K562 (cell line): ENCODE data around the gene UBXN10. TPM values are rescaled to one million over a fixed set of nuclear protein-coding genes. Genes with fewer than 3 reads are reported as not detected.

Source experiments
- ATAC-seq: fragments of 200-7000 bp; cut with Tn5 transposase; 3 replicates; pipeline ENCODE4 v1.9.1; 2020; ENCODE audit warnings: moderate library complexity
- BruUV-seq: library from RNA; stranded (reverse); fragments of 400-500 nt; replicated peaks from 2 replicates; lab custom pipeline; 2021; lab: Mats Ljungman, UMichigan
- CTCF ChIA-PET: fragments of 300-600 bp; formaldehyde crosslinking; extraction: SDS; loops from one replicate; lab custom pipeline; 2021; ENCODE audit warnings: low intra/inter-chr PET ratio; lab: Yijun Ruan, JAX
- POLR2A ChIA-PET: fragments of 300-600, 350-650 bp; sonication (Branson Sonifier 250); formaldehyde crosslinking; extraction: SDS; loops from one replicate; lab custom pipeline; 2021; ENCODE audit warnings: antibody characterized with exemption, inconsistent platforms; lab: Yijun Ruan, JAX
- DNase-seq, 4 experiments: peaks; one replicate each; pipeline versions ENCODE4 v3.0.0 to v3.0.0-alpha.2; 2011 to 2018; ENCODE audit warnings: low spot score in 3 of 4, mixed read lengths in 3 of 4; ENCODE audit errors: extremely low read depth in 1 of 4
- FAIRE-seq: peaks from 2 replicates; lab custom pipeline; 2011; peaks lifted over from hg19 to GRCh38; lab: Jason Lieb, UNC
- H2AFZ ChIP-seq: 2 replicates; pipeline ENCODE4 v1.6.0; 2011; ENCODE audit warnings: low read depth, low read length, control low read depth, inconsistent platforms
- H3K27ac ChIP-seq: fragments of 200-600 bp; 3 replicates; pipeline ENCODE4 v1.8.0; 2011; ENCODE audit warnings: low read depth, mild to moderate bottlenecking, control low read depth, inconsistent platforms, low read length, moderate library complexity, mixed read lengths; ENCODE audit errors: extremely low read depth
- H3K27me3 ChIP-seq, 2 experiments: fragments of 300-600 bp in 1 of 2; 2 replicates in 1 of 2; 3 replicates in 1 of 2; pipeline versions ENCODE4 v1.6.0 to v1.8.0; 2011; ENCODE audit warnings: inconsistent platforms in 2 of 2, low read length in 2 of 2, mild to moderate bottlenecking in 1 of 2, mixed read lengths in 1 of 2, moderate library complexity in 1 of 2; ENCODE audit not compliant: control insufficient read depth in 2 of 2, insufficient read depth in 2 of 2
- H3K36me3 ChIP-seq: fragments of 300-600 bp; 3 replicates; pipeline ENCODE4 v1.8.0; 2011; ENCODE audit warnings: mild to moderate bottlenecking, low read length, inconsistent platforms; ENCODE audit not compliant: control insufficient read depth, insufficient read depth
- H3K4me1 ChIP-seq, 2 experiments: fragments of 200-600 bp in 1 of 2; replicated peaks in 1 of 2; 2 replicates in 1 of 2; 3 replicates in 1 of 2; pipeline versions ENCODE4 v1.5.1 to v1.8.0; 2011; ENCODE audit warnings: inconsistent platforms in 2 of 2, low read length in 2 of 2, mild to moderate bottlenecking in 1 of 2, mixed read lengths in 1 of 2, moderate library complexity in 1 of 2; ENCODE audit not compliant: control insufficient read depth in 2 of 2, insufficient read depth in 2 of 2
- H3K4me2 ChIP-seq: 2 replicates; pipeline ENCODE4 v1.6.1; 2011; ENCODE audit warnings: low read length, control low read depth, inconsistent platforms, mixed read lengths; ENCODE audit not compliant: insufficient read depth
- H3K4me3 ChIP-seq: fragments of 200-600 bp; sonication (generic), shearing (Covaris generic); 2 replicates; pipeline ENCODE4 v1.5.1; 2016; ENCODE audit warnings: control low read depth, inconsistent platforms
- H3K79me2 ChIP-seq: fragments of 200-600 bp; 3 replicates; pipeline ENCODE4 v1.8.0; 2011; ENCODE audit warnings: low read length, inconsistent platforms; ENCODE audit not compliant: control insufficient read depth, insufficient read depth
- H3K9ac ChIP-seq, 2 experiments: 2 replicates each; pipeline versions ENCODE4 v1.6.0 to v1.6.1; 2011; ENCODE audit warnings: low read depth in 2 of 2, low read length in 2 of 2, control low read depth in 1 of 2, inconsistent platforms in 1 of 2, mild to moderate bottlenecking in 1 of 2, mixed read lengths in 1 of 2; ENCODE audit not compliant: insufficient read depth in 1 of 2
- H3K9me1 ChIP-seq: one replicate; pipeline ENCODE4 v1.6.0; 2011; ENCODE audit warnings: inconsistent platforms, mild to moderate bottlenecking, low read length, moderate library complexity; ENCODE audit not compliant: control insufficient read depth, insufficient read depth
- H3K9me3 ChIP-seq: replicated peaks from 2 replicates; pipeline ENCODE4 v1.5.1; 2011; ENCODE audit warnings: low read depth, low read length, inconsistent platforms; ENCODE audit not compliant: control insufficient read depth, insufficient read depth
- H4K20me1 ChIP-seq: replicated peaks from 2 replicates; pipeline ENCODE4 v1.6.1; 2011; ENCODE audit warnings: low read length, inconsistent platforms, mixed read lengths; ENCODE audit not compliant: control insufficient read depth, insufficient read depth
- NRF1 ChIP-seq, 2 experiments: fragments of 450-650 bp; IDR thresholded peaks in 1 of 2; conservative IDR thresholded peaks in 1 of 2; 2 replicates each; pipeline ENCODE4 v1.6.1; 2014; ENCODE audit warnings: mild to moderate bottlenecking in 2 of 2
- SETDB1 ChIP-seq: IDR thresholded peaks from one replicate; pipeline ENCODE4 v1.6.1; 2012; ENCODE audit warnings: low read length, control low read depth, inconsistent platforms
- WGBS: fragments of 100-300 bp; shearing (Covaris generic); methylation state at CpG from one replicate; pipeline ENCODE4 v1.1.6; 2016; ENCODE audit warnings: low coverage, mixed read lengths; ENCODE audit not compliant: insufficient coverage; ENCODE audit errors: missing lambda C conversion rate; 5-methylcytosine and 5-hydroxymethylcytosine counted together
- in situ Hi-C: fragments of 300-500 bp; cut with MboI; formaldehyde crosslinking; loops from 4 replicates; pipeline ENCODE4 v1.15.0; 2018; ENCODE audit warnings: inconsistent platforms, mixed read lengths
- intact Hi-C: fragments of 100-400 bp; cut with micrococcal nuclease; formaldehyde crosslinking; loops from 2 replicates; pipeline ENCODE4 v1.14.2; 2022
- polyA plus RNA-seq, 8 experiments: library from polyadenylated mRNA; depleted of rRNA in 4 of 8; stranded (reverse) in 5 of 8; unstranded in 3 of 8; fragments of >200 nt; fragmentation: Nextera tagmentation in 2 of 8; fragmentation: Illumina TruSeq in 1 of 8; extraction: Ambion mirVana in 2 of 8; extraction: Trizol in 1 of 8; gene quantifications; 2 replicates each; pipeline versions ENCODE4 v1.2.1 to v1.2.3, GENCODE V29; 2011 to 2014; ENCODE audit warnings: inconsistent platforms in 1 of 8, missing spikeins in 1 of 8
- total RNA-seq, 7 experiments: library from RNA; depleted of rRNA in 6 of 7; stranded (reverse); fragments of >200 nt in 6 of 7; fragmentation: Illumina TruSeq in 2 of 7; extraction: Trizol in 2 of 7; gene quantifications; 2 replicates each; pipeline versions ENCODE4 v1.2.1 to v1.2.3, GENCODE V29; 2011 to 2021; ENCODE audit warnings: low replicate concordance in 1 of 7
- TF ChIP-seq, protein P1 (sequence below): fragments of 250-450 bp; sonication (Bioruptor Pico); IDR thresholded peaks from 2 replicates; pipeline ENCODE4 v1.8.0; 2022; ENCODE audit warnings: inconsistent platforms
- TF ChIP-seq, protein P2 (sequence below): sonication (generic); formaldehyde crosslinking; IDR thresholded peaks from 2 replicates; pipeline ENCODE4 v1.5.0; 2020; ENCODE audit warnings: missing genetic modification reagents

UBXN10 gene
- total and polyA plus RNA-seq, 9 of the 15 experiments (the other 6 are each of a cell fraction or from before 2014, with no cell fraction given) = 10.7 to 17.7 (median 13.6) TPM

DNA sequence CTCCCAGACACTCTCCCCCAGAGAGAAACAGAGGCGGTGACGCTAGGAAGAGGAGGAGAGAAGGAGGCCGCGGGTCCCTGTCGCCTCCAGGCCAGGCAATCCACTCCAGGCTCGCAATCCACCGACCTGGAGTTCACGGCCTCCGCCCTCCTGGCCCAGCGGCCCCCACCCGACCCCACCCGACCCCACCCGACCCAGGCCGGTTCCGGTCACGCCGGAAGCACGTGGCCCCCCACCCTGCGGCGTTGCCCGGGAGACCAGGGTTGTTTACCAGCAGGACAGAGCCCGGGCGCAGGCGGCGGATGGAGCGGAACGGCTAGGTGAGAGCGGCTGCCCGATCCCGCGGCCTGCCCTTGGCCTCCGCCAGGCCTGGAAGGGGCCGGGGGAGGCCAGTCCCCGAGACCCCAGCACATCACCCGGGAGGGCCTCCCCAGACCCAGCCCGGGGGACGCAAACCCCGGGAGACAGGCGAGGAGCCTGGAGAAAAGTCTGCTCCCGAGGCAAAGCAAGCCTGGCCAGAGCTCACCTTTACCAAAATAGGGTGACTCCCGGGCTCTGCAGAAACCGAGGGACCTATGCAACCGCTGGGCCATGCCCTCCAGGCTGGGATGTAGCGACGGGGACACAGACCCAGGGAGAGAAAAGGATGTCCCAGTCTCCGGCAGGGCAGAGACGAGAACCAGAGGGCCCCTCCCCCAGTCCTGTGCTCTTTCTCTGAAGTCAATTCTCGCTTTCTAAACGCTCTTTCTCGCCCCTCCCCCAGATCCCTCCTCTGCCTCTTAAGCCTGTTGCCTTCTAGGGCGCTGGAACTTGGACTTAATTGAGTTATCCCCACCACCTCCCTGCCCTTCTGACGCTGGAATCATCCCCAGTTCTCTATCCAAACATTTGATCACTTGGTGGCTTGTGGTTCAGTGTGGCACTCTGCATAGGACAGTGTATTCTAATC is at the start of gene UBXN10, which contains the start of gene PLA2G2C (continued):
- TF ChIP-seq, protein P1, sequence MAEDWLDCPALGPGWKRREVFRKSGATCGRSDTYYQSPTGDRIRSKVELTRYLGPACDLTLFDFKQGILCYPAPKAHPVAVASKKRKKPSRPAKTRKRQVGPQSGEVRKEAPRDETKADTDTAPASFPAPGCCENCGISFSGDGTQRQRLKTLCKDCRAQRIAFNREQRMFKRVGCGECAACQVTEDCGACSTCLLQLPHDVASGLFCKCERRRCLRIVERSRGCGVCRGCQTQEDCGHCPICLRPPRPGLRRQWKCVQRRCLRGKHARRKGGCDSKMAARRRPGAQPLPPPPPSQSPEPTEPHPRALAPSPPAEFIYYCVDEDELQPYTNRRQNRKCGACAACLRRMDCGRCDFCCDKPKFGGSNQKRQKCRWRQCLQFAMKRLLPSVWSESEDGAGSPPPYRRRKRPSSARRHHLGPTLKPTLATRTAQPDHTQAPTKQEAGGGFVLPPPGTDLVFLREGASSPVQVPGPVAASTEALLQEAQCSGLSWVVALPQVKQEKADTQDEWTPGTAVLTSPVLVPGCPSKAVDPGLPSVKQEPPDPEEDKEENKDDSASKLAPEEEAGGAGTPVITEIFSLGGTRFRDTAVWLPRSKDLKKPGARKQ = no peak

DNA sequence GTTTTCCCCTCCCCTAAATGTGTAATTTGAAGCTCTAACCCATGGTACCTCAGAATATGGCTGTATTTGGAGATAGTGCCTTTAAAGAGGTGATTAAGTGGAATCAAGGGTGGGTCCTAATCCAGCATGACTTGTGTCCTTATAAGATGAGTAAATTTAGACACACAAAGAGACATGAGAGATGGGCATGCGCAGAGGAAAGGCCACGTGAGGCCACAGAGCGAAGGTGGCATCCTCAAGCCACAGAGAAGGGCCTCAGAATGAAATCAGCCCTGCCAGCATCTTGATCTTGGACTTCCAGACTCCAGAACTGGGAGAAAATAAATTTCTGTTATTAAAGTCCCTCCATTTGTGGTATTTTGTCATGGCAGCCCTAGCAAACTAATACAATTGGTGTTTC is 49.6 kb upstream of the UBXN10 start:
- no peak overlapping the region for H3K9ac ChIP-seq
- 2% methylated on average over 3 of the region's 3 CpGs for WGBS
- no peak overlapping the region for H3K4me2 ChIP-seq
- no peaks in the 10 kb centered on the region for H3K36me3 ChIP-seq
- no peak overlapping the region for H3K4me3 ChIP-seq
- ATAC-seq = no peak
- peaks cover 3 to 42% of the 10 kb centered on the region in 2 experiments; a peak in 2 of 5 replicates for H3K27me3 ChIP-seq
- no peak for DNase-seq
- H3K27ac ChIP-seq = no peak overlapping the region
- no peak overlapping the region for H2AFZ ChIP-seq
- H3K79me2 ChIP-seq = no peaks in the 10 kb centered on the region
- BruUV-seq = no TSS peak
- H3K9me3 ChIP-seq = no peaks in the 10 kb centered on the region
- H3K4me1 ChIP-seq = no peaks in the 10 kb centered on the region
- intact Hi-C loops = no loop called here
- CTCF ChIA-PET = no interaction called here
- H3K9me1 ChIP-seq = no peaks in the 10 kb centered on the region
- TF ChIP-seq NRF1 (conservative IDR thresholded peaks at IDR 0.05 in 1 of 2, IDR thresholded peaks at IDR 0.05 in 1 of 2) = peak; percentile 69 to 72
- TF ChIP-seq SETDB1 = no peak
- TF ChIP-seq, protein P2, sequence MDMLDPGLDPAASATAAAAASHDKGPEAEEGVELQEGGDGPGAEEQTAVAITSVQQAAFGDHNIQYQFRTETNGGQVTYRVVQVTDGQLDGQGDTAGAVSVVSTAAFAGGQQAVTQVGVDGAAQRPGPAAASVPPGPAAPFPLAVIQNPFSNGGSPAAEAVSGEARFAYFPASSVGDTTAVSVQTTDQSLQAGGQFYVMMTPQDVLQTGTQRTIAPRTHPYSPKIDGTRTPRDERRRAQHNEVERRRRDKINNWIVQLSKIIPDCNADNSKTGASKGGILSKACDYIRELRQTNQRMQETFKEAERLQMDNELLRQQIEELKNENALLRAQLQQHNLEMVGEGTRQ (CRISPR knock-in tag) = peak; percentile 31; the same call in 1 of the 2 replicates
- H4K20me1 ChIP-seq = no peaks in the 10 kb centered on the region
- no peak for FAIRE-seq
- POLR2A ChIA-PET = interaction anchor here (0.7 kb wide), 1 partner anchor 9 kb away, joined by 3 read pairs; no protein-coding TSS in a partner anchor
- in situ Hi-C loops = no loop called here
